GM20000 (cell line): ENCODE results near the gene CD28.
A peak's percentile ranks its signal among the peaks of the same experiment; 100 is the strongest.

Experiments used
- DNase-seq: peaks from one replicate; pipeline ENCODE4 v3.0.0; 2012; ENCODE audit warnings: low spot score
- TF ChIP-seq, protein P1 (sequence below): IDR thresholded peaks from 2 replicates; pipeline ENCODE4 v1.5.1; 2012; ENCODE audit warnings: mild to moderate bottlenecking, control low read depth; ENCODE audit errors: extremely low read depth, missing control alignments

The CD28 gene

DNA sequence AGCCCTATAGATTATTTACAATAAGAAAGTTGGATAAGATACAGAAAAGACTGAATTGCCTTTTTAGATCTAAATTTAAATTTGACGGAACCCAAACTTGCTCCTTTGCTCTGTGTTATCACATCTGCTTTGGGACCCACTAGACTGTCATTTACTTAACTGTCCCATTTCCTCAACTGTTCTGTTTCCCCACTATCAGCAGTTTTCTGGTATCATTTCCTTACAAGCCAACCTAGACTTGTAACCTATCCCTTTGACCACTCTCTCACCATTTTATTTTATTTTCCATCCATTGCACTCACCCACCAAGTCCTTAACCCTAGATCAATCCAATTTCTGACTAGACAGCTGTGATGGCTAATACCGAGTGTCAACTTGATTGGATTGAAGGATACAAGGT lies 38.6 kb upstream of the CD28 start:
- TF ChIP-seq, protein P1, sequence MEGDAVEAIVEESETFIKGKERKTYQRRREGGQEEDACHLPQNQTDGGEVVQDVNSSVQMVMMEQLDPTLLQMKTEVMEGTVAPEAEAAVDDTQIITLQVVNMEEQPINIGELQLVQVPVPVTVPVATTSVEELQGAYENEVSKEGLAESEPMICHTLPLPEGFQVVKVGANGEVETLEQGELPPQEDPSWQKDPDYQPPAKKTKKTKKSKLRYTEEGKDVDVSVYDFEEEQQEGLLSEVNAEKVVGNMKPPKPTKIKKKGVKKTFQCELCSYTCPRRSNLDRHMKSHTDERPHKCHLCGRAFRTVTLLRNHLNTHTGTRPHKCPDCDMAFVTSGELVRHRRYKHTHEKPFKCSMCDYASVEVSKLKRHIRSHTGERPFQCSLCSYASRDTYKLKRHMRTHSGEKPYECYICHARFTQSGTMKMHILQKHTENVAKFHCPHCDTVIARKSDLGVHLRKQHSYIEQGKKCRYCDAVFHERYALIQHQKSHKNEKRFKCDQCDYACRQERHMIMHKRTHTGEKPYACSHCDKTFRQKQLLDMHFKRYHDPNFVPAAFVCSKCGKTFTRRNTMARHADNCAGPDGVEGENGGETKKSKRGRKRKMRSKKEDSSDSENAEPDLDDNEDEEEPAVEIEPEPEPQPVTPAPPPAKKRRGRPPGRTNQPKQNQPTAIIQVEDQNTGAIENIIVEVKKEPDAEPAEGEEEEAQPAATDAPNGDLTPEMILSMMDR = no peak
- DNase-seq = no peak

- TF ChIP-seq, protein P1 = no peak
- no peak for DNase-seq
Measured at GRCh38 chr2:203669820-203670219, 36.6 kb upstream of the CD28 start.

DNA sequence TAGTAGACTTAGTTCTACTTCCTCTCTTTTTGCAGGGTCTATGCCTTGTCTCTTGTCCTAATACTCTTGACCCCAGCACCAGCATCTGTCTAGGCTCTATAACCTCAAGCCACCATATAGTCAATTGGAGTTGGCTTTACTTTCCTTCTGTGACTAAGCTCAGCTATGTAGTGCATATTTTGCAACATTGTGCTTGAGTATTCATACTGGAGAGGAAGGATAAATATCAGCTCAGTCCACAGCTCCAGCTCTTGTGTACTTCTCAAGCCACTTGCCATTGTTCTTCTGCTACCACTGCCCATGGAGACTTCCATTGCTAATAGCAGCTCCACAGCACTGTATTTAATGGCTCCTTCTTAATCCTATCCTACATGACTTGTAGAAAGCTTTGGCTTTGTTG lies 35.5 kb upstream of the CD28 start:
- no peak for DNase-seq
- TF ChIP-seq, protein P1 = no peak

DNA sequence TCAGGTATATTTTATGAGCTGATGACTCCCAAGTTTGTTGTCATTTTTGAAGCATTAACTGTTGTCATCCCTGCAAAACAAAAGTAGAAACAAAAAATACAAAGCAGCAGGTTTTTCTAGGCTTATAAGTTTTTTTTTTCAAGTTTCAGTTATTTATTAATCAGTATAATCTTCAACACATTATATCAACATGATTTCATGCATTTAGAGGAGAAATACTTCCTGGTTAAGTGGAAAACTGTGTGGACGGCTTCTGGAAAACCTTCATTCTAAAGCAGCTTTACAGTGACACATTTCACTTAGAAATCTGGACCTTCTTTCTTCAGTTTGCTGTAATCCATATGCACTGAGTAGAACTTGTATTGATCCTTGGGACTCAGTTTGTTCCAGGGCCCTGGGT lies 34.6 kb upstream of the CD28 start:
- TF ChIP-seq, protein P1 = no peak
- no peak for DNase-seq

GRCh38 chr2:203672856-203673255 lies 33.6 kb upstream of the CD28 start:
- TF ChIP-seq, protein P1 = no peak
- DNase-seq = no peak

DNA sequence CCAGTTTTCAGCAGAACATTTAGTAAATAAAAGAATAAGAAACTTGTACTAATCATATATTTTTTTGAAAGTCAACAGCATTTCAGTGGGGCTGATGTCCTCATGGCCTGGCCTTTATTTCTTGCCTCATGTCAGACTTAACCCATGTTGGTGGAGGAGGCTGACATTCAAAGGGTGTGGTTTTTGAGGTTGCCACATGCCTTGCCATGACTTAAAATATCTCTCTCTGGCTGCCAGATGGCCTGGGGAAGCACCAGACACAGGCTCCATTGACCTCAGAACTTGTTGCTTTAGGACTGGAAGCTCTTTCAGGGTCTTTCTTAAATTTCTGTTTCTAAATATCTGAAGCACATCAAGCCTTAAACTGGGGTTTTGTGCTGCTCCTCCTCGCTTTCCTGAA lies 32.5 kb upstream of the CD28 start:
- peak; percentile 34 for DNase-seq
- TF ChIP-seq, protein P1 = no peak

- TF ChIP-seq, protein P1 = no peak
- no peak for DNase-seq
Measured at GRCh38 chr2:203675086-203675485, 31.4 kb upstream of the CD28 start.
